GM21825 (cell line): ENCODE measurements around the gene MAP2K2.

Source experiments
- ATAC-seq: cut with Tn5 transposase; IDR thresholded peaks from one replicate; pipeline ENCODE4 v1.9.1; 2021; ENCODE audit warnings: mild to moderate bottlenecking, moderate library complexity; ENCODE audit not compliant: unreplicated experiment

Gene MAP2K2

DNA sequence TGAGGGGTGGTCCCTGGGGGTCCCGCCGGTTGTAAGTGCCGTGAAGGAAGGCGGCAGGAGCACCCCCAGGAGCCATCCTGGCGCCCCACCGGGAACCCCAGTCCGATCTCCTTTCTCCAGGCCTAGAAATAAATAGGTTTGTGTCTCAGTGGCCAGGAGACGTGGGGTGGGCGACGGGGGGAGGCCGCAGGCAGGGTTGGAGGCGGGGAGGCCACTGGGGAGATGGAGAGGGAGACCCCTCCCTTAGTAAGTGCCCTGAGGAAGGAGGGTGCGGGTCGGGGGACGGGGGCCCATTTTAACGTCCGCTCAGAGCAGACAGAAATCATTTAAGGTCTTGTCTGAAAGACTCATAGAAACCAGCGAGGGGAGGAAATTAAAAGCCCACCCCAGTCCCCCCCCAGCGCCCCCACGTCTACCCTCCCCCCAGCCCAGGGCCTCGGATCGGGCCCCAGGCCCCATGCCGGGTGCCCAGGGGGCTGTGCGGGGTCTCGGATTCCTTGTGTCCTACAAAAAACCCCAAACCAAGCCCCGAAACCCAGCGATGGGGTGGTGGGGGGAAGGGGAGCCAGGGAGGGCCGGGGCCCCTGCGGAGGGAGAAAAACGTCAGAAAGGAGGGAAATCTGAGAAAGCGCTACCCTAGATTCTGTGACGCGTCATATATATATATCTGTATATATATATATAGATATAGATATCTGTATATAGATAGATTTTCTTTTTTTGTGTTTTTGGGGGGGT, 76.8 kb downstream of the MAP2K2 start:
- ATAC-seq, result no peak

- ATAC-seq, result no peak
These were observed 77.6 kb downstream of the MAP2K2 start for GRCh38 chr19:4046362-4046691.

GRCh38 chr19:4045597-4046361, 78.1 kb downstream of the MAP2K2 start:
- ATAC-seq, result no peak

- no peak for ATAC-seq
These were observed 78.9 kb downstream of the MAP2K2 start for GRCh38 chr19:4044990-4045465.

- no peak for ATAC-seq
These were observed 79.8 kb downstream of the MAP2K2 start for GRCh38 chr19:4043966-4044715.

DNA sequence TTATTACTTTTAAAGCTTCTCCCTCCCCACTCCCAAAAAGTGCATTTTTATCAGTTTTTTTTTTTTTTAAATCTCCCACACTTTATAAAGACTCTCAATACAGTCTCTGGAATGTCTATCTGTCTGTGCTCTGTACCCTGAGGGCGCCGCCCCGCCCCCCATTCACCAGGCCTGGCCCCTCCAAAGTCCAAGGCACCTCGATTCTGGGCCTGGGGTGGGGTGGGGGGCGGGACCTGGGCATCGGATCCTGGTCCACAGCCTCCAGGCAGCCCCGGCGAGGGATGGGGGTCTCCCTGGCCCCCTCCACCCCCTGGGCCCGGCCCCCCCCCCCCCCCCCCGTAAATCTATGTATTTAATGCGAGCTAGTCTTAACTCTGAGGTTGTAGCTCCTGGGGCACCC, 80.5 kb downstream of the MAP2K2 start:
- ATAC-seq, result no peak

- no peak for ATAC-seq
These were observed 81.2 kb downstream of the MAP2K2 start for GRCh38 chr19:4042731-4043082.

DNA sequence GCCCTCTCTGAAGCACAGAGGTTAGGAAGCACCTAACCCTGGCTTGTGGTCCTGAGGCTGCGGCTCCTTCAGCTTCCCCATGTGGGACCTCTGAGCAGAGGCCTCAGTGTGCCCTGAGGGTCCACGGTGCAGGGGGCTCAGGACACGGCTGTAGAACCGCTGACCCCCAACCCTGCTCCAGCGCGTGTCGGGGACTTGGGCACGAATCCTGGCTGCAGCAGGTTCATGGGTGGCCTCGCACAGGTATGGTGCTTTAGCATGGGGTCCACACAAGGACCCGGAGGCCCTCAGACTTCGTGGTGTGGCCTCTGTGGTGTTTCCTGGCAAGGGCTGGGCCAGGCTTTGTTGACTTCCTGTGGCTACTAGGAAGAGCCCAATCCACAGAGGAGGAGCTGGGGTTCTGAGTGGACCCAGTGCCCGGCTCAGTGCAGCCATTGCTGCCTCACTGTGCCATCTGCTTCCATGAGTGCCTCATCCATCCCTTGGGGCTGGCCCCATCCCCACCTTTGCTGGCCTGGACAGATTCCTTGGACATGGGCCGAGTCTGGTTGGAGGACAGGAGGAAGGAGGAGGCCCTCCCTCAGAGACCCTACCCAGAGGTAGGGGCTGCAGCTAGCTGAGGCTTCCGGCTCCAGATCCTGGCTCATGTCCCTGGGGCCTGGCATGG, 81.7 kb downstream of the MAP2K2 start:
- ATAC-seq, result no peak
